Skin epidermis (tissue), 12 donors: ENCODE data around the gene GMIP.
A peak's percentile ranks its signal among the peaks of the same experiment; 100 is the strongest.
"Not testable (repeated sequence)": the region's sequence is repeated elsewhere in the genome, so short reads cannot be mapped to it uniquely, and the experiment has no call there.

Experiments used
- H3K27ac ChIP-seq, 21 experiments: fragments of 200-600 bp; sonication (generic) in 11 of 21; one replicate each; pipeline ENCODE4 v1.5.0; 2020; ENCODE audit warnings: mild to moderate bottlenecking in 3 of 21, inconsistent platforms in 2 of 21, moderate library complexity in 2 of 21
- H3K4me3 ChIP-seq, 7 experiments: fragments of 200-600 bp; sonication (generic) in 2 of 7; one replicate each; pipeline ENCODE4 v1.5.0; 2020; ENCODE audit warnings: inconsistent platforms in 2 of 7, mild to moderate bottlenecking in 2 of 7, moderate library complexity in 1 of 7

GMIP gene

GRCh38 chr19:19619181-19619848, 24.1 kb downstream of the GMIP start:
- Histone ChIP-seq H3K27ac (peak overlapping the region in 3 of 21 experiments; percentile 2 to 62 (median 14)), H3K4me3 (peak overlapping the region in 6 of 7 experiments; percentile 27 to 63 (median 48))

GRCh38 chr19:19618219-19619051, 25.0 kb downstream of the GMIP start, which contains the start of gene PBX4:
Gene PBX4 (minus strand): TSS chr19:19618687. CDS start chr19:19618629, 58 bp downstream.
- Histone ChIP-seq H3K27ac (peak within 1 kb of the TSS in 15 of 21 experiments; percentile 18 to 79 (median 56)), H3K4me3 (peak within 1 kb of the TSS; percentile 27 to 63 (median 44))

- no peak overlapping the region for H3K4me3 ChIP-seq
- H3K27ac ChIP-seq = peak overlapping the region in 1 of 21 experiments; percentile 58
Observed at GRCh38 chr19:19615086-19615485, 28.4 kb downstream of the GMIP start.

GRCh38 chr19:19613506-19613905, 30.0 kb downstream of the GMIP start:
- H3K4me3 ChIP-seq = no peak overlapping the region
- peak overlapping the region in 5 of 21 experiments; percentile 3 to 50 (median 49) for H3K27ac ChIP-seq

- H3K4me3 ChIP-seq = no peak overlapping the region
- no peak overlapping the region for H3K27ac ChIP-seq
Observed at GRCh38 chr19:19610376-19611202, 32.9 kb downstream of the GMIP start.

- peak overlapping the region in 8 of 21 experiments; percentile 26 to 74 (median 48) for H3K27ac ChIP-seq
- not testable (repeated sequence) for H3K4me3 ChIP-seq
Observed at GRCh38 chr19:19606686-19607085, 36.8 kb downstream of the GMIP start.

- H3K27ac ChIP-seq = peak overlapping the region in 10 of 21 experiments; percentile 4 to 74 (median 38)
- no peak overlapping the region for H3K4me3 ChIP-seq
Observed at GRCh38 chr19:19606021-19606420, 37.4 kb downstream of the GMIP start.

GRCh38 chr19:19602713-19603324, 40.6 kb downstream of the GMIP start:
- H3K4me3 ChIP-seq = no peak overlapping the region
- H3K27ac ChIP-seq = peak overlapping the region in 10 of 21 experiments; percentile 6 to 94 (median 56)

- peak overlapping the region in 9 of 21 experiments; percentile 46 to 94 (median 56) for H3K27ac ChIP-seq
Observed at GRCh38 chr19:19602136-19602712, 41.2 kb downstream of the GMIP start.

GRCh38 chr19:19600793-19601330, 42.6 kb downstream of the GMIP start:
- Histone ChIP-seq H3K27ac (peak overlapping the region in 7 of 21 experiments; percentile 13 to 94 (median 53)), H3K4me3 (no peak overlapping the region)

More at GRCh38 chr19:19602136-19602712, 41.2 kb downstream of the GMIP start:
- H3K4me3 ChIP-seq = no peak overlapping the region

- peak overlapping the region in 17 of 21 experiments; percentile 19 to 94 (median 71) for H3K27ac ChIP-seq
Observed at GRCh38 chr19:19598728-19599451, 44.6 kb downstream of the GMIP start.

GRCh38 chr19:19597809-19598306, 45.6 kb downstream of the GMIP start:
- peak overlapping the region in 13 of 21 experiments; percentile 25 to 94 (median 56) for H3K27ac ChIP-seq
- no peak overlapping the region for H3K4me3 ChIP-seq

More at GRCh38 chr19:19598728-19599451, 44.6 kb downstream of the GMIP start:
- H3K4me3 ChIP-seq = not testable (repeated sequence)

GRCh38 chr19:19595171-19595701, 48.2 kb downstream of the GMIP start:
- H3K4me3 ChIP-seq = no peak overlapping the region

GRCh38 chr19:19594381-19594780, 49.1 kb downstream of the GMIP start:
- Histone ChIP-seq H3K27ac (peak overlapping the region in 10 of 21 experiments; percentile 22 to 74 (median 46)), H3K4me3 (no peak overlapping the region)

More at GRCh38 chr19:19595171-19595701, 48.2 kb downstream of the GMIP start:
- peak overlapping the region in 15 of 21 experiments; percentile 20 to 74 (median 41) for H3K27ac ChIP-seq

- Histone ChIP-seq H3K27ac (peak overlapping the region in 6 of 21 experiments; percentile 66 to 97 (median 77)), H3K4me3 (no peak overlapping the region)
Observed at GRCh38 chr19:19592690-19593089, 50.8 kb downstream of the GMIP start.

- no peak overlapping the region for H3K4me3 ChIP-seq
- H3K27ac ChIP-seq = peak overlapping the region; percentile 44 to 97 (median 80)
Observed at GRCh38 chr19:19591133-19591825, 52.2 kb downstream of the GMIP start.

- Histone ChIP-seq H3K27ac (no peak overlapping the region), H3K4me3 (no peak overlapping the region)
Observed at GRCh38 chr19:19588546-19588945, 54.9 kb downstream of the GMIP start.
